SH-SY5Y (cell line): ENCODE data around the gene HTR2B.

Experiments
- GATA2 ChIP-seq: IDR thresholded peaks from 2 replicates; pipeline ENCODE4 v1.6.1; 2011; ENCODE audit warnings: mild to moderate bottlenecking, low read depth, low read length
- GATA3 ChIP-seq: IDR thresholded peaks from 2 replicates; pipeline ENCODE4 v1.6.1; 2011; ENCODE audit warnings: low read depth, mild to moderate bottlenecking, low read length, moderate library complexity

DNA sequence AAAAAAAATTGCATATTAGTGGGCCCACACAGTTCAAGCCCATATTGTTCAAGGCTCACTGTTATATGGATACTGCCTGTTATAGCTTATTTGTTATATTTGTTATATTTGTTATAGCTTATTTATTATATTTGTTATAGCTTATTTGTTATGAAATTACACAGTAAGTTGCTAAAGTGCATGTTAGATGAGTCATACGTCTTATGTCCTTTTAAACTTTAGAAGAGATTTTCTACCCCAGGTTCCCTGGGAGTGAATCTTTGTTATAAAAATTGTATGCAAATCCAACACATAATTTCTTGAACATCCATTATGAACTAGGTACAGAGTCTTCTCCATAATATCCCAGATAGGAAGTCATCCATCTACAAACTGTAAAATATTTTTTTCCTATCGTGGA lies 22.1 kb downstream of the HTR2B start:
- TF ChIP-seq GATA2 (no peak), GATA3 (no peak)
